HG03060 (cell line): Measurements from ENCODE around the gene CLIC5.

Experiments
- ATAC-seq: cut with Tn5 transposase; IDR thresholded peaks from one replicate; pipeline ENCODE4 v1.9.1; 2021; ENCODE audit warnings: low read depth, moderate number of reproducible peaks; ENCODE audit not compliant: unreplicated experiment

Gene CLIC5

DNA sequence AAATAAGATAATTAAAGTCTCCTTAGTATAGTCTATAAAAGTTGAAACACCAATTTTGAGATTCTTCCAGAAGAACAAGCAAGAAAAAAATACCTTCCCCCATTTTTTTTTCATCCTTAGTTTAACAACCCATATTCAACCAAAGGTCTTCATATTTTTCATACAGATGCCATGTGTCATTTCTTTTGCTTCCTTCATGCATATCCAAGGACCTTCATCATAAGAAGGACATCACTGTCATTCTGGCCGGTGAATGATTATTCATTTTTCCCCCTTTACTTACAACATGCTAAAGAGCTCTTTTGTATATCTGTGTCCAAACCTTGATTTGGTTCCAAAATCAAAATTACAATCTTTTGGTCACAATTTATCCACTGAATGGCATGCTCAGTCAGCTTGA lies 21.3 kb upstream of the CLIC5 start:
- ATAC-seq = no peak

- no peak for ATAC-seq
Measured at GRCh38 chr6:46035242-46035641, 19.6 kb upstream of the CLIC5 start.

GRCh38 chr6:46032110-46032998 lies 16.7 kb upstream of the CLIC5 start:
- ATAC-seq = no peak

GRCh38 chr6:46029602-46030001 lies 13.9 kb upstream of the CLIC5 start:
- no peak for ATAC-seq

DNA sequence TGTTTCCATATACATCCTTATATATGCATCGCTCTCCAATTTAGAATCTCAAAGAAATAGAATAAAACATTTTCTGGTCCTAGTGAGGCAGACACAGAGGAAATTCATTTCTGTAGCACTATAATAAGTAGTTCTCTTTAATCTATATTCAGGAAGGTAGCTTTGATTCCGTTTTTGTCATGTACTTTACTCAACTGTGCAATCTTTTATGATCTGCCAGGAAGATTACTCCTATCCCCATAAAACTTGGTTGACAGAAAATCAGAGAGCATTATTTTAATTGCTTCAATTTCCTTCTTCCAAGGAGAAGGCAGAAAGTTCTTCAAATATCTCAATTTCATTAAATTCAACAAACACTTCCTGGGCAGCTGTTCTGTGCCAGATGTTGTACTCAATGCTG lies 10.6 kb upstream of the CLIC5 start:
- ATAC-seq = no peak

- no peak for ATAC-seq
Measured at GRCh38 chr6:46025573-46025972, 9.9 kb upstream of the CLIC5 start.

GRCh38 chr6:46024124-46024769 lies 8.6 kb upstream of the CLIC5 start:
- ATAC-seq = no peak

DNA sequence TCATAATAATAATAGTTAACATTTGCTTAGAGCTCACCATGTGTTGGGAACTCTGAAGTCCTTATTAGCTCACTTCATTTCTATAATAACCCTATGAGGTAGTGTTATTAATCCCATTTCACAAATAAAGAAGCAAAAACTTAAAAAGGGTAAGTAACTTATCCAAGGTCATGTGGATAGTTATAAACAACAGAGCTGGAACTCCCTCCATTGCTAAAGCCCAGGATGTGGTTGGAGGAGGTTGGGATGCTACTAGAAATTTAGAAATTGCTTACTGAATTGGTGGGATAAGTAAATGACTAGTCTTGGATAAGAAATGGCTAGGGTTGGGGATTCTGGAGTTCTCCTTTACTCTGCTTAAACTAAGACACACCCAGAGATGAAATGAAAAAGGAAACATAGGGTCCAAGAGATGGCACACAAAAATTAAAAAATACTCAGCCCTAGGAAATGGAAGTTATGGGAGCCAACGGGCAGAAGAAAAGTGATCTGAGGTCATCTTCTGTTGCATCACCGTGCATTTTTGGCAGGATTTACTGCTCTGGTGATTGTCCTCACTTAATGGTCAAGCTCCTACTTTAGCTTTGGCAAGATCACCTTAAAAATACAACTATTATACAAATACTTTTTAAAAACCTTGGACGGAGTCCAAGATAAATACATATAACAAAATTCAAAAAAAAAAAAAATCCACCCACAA lies 7.7 kb upstream of the CLIC5 start:
- no peak for ATAC-seq

- ATAC-seq = no peak
Measured at GRCh38 chr6:46022106-46022948, 6.7 kb upstream of the CLIC5 start.

- no peak for ATAC-seq
Measured at GRCh38 chr6:46017726-46018125, 2.1 kb upstream of the CLIC5 start.

DNA sequence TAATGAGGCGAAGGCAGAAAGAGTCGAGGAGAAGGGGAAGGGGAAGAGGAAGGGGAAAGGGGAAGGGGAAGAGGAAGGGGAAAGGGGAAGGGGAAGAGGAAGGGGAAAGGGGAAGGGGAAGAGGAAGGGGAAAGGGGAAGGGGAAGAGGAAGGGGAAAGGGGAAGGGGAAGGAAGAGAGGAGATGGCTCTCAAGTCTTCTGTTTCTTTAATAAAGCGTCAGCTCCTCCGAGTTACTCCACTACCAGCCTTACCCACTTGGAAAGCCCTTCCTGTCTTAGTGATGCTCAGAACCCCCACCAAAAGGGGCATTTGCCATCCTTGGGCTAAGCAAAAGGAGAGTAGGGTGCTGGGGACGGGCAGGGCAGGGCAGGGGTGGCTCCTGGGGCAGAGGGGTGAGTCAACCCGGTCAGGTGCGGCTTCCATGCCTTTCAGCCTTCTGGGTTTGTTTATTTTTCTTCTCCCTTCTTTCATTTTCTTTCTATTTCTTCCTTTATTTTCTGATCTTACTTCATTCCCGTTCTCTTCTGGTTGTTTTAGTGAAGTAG lies 476 bp upstream of the CLIC5 start:
- no peak for ATAC-seq

DNA sequence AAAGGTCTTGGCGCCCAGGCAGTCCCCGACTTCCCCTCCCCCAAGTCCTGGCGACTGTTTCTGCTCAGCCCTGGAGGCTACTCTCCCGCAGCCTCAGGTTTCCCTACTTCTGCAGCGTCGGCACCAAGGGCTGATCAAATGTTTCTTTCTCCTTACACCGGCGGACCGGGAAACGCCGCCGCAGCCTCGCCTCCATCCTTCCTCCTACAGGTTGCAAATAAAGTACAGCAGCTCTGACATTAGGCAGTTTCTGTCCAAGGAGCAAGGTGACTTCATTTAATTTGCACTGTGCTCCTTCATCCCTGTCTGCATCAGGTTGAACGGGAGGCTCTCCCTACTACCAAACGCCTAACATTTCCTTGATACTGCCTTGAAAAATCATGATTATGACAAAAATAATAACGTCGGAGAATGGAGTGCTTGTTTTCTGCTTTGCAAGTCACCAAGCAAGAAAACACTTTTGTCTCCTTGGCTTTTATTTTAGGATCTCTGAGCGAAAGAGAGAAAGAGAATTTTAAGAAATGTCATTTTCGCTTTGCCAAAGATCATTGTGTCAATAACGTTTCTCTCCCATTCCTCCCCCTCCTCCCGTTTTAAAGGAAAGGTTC lies 1.0 kb downstream of the CLIC5 start:
- no peak for ATAC-seq

- ATAC-seq = no peak
Measured at GRCh38 chr6:46014046-46014445, 1.6 kb downstream of the CLIC5 start.

GRCh38 chr6:46013639-46014038 lies 2.0 kb downstream of the CLIC5 start:
- no peak for ATAC-seq

- ATAC-seq = no peak
Measured at GRCh38 chr6:46012834-46013233, 2.8 kb downstream of the CLIC5 start.

GRCh38 chr6:46011188-46012085 lies 4.2 kb downstream of the CLIC5 start:
- peak; percentile 92 for ATAC-seq

- ATAC-seq = no peak
Measured at GRCh38 chr6:46010771-46011170, 4.9 kb downstream of the CLIC5 start.

DNA sequence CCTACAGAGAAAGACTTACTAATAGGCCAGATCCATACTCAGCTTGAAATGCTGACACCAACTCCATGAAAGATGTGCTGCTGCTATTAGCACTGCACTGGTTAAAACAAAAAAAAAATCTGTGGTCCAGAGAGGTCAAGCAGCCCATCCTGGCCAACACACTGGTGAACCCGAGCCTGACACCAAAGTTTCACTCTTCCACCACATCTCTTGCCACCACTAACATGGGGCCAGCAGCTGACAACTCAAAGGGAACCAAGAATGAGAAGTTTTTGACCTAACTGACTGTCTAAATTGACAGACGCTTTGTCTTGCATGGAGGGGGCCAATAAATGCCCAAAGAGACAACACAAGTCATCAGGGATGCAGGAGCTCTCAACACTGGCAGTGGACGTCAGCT lies 5.4 kb downstream of the CLIC5 start:
- no peak for ATAC-seq

GRCh38 chr6:46002264-46002663 lies 13.4 kb downstream of the CLIC5 start:
- ATAC-seq = no peak
